ENCODE data around the gene DPM2.

- TF ChIP-seq, protein P1, sequence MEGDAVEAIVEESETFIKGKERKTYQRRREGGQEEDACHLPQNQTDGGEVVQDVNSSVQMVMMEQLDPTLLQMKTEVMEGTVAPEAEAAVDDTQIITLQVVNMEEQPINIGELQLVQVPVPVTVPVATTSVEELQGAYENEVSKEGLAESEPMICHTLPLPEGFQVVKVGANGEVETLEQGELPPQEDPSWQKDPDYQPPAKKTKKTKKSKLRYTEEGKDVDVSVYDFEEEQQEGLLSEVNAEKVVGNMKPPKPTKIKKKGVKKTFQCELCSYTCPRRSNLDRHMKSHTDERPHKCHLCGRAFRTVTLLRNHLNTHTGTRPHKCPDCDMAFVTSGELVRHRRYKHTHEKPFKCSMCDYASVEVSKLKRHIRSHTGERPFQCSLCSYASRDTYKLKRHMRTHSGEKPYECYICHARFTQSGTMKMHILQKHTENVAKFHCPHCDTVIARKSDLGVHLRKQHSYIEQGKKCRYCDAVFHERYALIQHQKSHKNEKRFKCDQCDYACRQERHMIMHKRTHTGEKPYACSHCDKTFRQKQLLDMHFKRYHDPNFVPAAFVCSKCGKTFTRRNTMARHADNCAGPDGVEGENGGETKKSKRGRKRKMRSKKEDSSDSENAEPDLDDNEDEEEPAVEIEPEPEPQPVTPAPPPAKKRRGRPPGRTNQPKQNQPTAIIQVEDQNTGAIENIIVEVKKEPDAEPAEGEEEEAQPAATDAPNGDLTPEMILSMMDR (IDR thresholded peaks at IDR 0.05), result no peak
- TF ChIP-seq KDM5A (IDR thresholded peaks at IDR 0.05) (no peak), POLR2A (IDR thresholded peaks at IDR 0.05; ENCODE audit: low read length) (no peak), CBX2 (IDR thresholded peaks at IDR 0.05; ENCODE audit: borderline replicate concordance, low read depth) (no peak), CHD4 (IDR thresholded peaks at IDR 0.05; ENCODE audit: borderline replicate concordance) (no peak)
Measured at GRCh38 chr9:127975376-127976315, 38.0 kb upstream of the DPM2 start.

Data from A549 (cell line).